H9 (cell line): Measurements from ENCODE around the gene CWH43. TPM values are rescaled to one million over a fixed set of nuclear protein-coding genes. Genes with fewer than 3 reads are reported as not detected.
"Not testable (repeated sequence)": the region's sequence is repeated elsewhere in the genome, so short reads cannot be mapped to it uniquely, and the experiment has no call there.

Experiments used
- DNase-seq: peaks from one replicate; pipeline ENCODE4 v3.0.0-alpha.2; 2017
- H2AFZ ChIP-seq: one replicate; pipeline ENCODE4 v1.6.1; 2013; ENCODE audit warnings: mild to moderate bottlenecking, low read length, control low read depth, moderate library complexity
- H2AK5ac ChIP-seq: 2 replicates; pipeline ENCODE4 v1.6.1; 2013; ENCODE audit warnings: low read length, control low read depth, mixed read lengths; ENCODE audit not compliant: insufficient read length
- H2BK120ac ChIP-seq: one replicate; pipeline ENCODE4 v1.6.1; 2013; ENCODE audit warnings: low read depth, mild to moderate bottlenecking, low read length, control low read depth, inconsistent platforms; ENCODE audit not compliant: poor library complexity, severe bottlenecking
- H2BK12ac ChIP-seq: 2 replicates; pipeline ENCODE4 v1.6.1; 2013; ENCODE audit warnings: low read length, control low read depth, mixed read lengths, low read depth; ENCODE audit not compliant: insufficient read length
- H2BK15ac ChIP-seq: 2 replicates; pipeline ENCODE4 v1.6.1; 2013; ENCODE audit warnings: low read depth, low read length, control low read depth
- H2BK20ac ChIP-seq: one replicate; pipeline ENCODE4 v1.6.1; 2013; ENCODE audit warnings: low read depth, mild to moderate bottlenecking, low read length, control low read depth, inconsistent platforms; ENCODE audit not compliant: poor library complexity, severe bottlenecking
- H2BK5ac ChIP-seq: 2 replicates; pipeline ENCODE4 v1.6.1; 2013; ENCODE audit warnings: low read length, control low read depth, mixed read lengths; ENCODE audit not compliant: insufficient read length
- H3K14ac ChIP-seq: 2 replicates; pipeline ENCODE4 v1.6.1; 2013; ENCODE audit warnings: low read length, control low read depth; ENCODE audit not compliant: insufficient read depth
- H3K18ac ChIP-seq: 2 replicates; pipeline ENCODE4 v1.6.1; 2013; ENCODE audit warnings: low read depth, mild to moderate bottlenecking, mixed read lengths, low read length, control low read depth; ENCODE audit not compliant: insufficient read length
- H3K23ac ChIP-seq: 2 replicates; pipeline ENCODE4 v1.6.1; 2013; ENCODE audit warnings: low read length, control low read depth, mixed read lengths, low read depth; ENCODE audit not compliant: insufficient read length
- H3K23me2 ChIP-seq: 2 replicates; pipeline ENCODE4 v1.6.1; 2013; ENCODE audit warnings: low read depth, mild to moderate bottlenecking, mixed read lengths, low read length, control low read depth; ENCODE audit not compliant: insufficient read length, poor library complexity, severe bottlenecking
- H3K27ac ChIP-seq: 2 replicates; pipeline ENCODE4 v1.5.1; 2013; ENCODE audit warnings: low read length, control low read depth, mixed read lengths, low read depth; ENCODE audit not compliant: insufficient read length
- H3K27me3 ChIP-seq: 2 replicates; pipeline ENCODE4 v1.6.1; 2013; ENCODE audit warnings: low read length, control low read depth, inconsistent platforms; ENCODE audit not compliant: insufficient read depth
- H3K4ac ChIP-seq: 2 replicates; pipeline ENCODE4 v1.6.1; 2013; ENCODE audit warnings: low read depth, mild to moderate bottlenecking, control low read depth, inconsistent platforms, low read length, moderate library complexity
- H3K4me1 ChIP-seq: 2 replicates; pipeline ENCODE4 v1.6.1; 2013; ENCODE audit warnings: low read length, control low read depth, inconsistent platforms; ENCODE audit not compliant: insufficient read depth
- H3K4me2 ChIP-seq: 2 replicates; pipeline ENCODE4 v1.6.1; 2013; ENCODE audit warnings: low read length, control low read depth, mixed read lengths; ENCODE audit not compliant: insufficient read length, insufficient read depth
- H3K56ac ChIP-seq: 2 replicates; pipeline ENCODE4 v1.6.1; 2013; ENCODE audit warnings: low read depth, mild to moderate bottlenecking, mixed read lengths, low read length, control low read depth; ENCODE audit not compliant: insufficient read length
- H3K79me1 ChIP-seq: 2 replicates; pipeline ENCODE4 v1.6.1; 2013; ENCODE audit warnings: low read depth, mild to moderate bottlenecking, moderate library complexity, low read length, control low read depth, inconsistent platforms; ENCODE audit not compliant: insufficient read depth, poor library complexity, severe bottlenecking
- H3K79me2 ChIP-seq: 2 replicates; pipeline ENCODE4 v1.6.1; 2013; ENCODE audit warnings: low read length, control low read depth, inconsistent platforms; ENCODE audit not compliant: insufficient read depth
- H3K9ac ChIP-seq: 2 replicates; pipeline ENCODE4 v1.6.1; 2013; ENCODE audit warnings: low read length, control low read depth, mixed read lengths; ENCODE audit not compliant: insufficient read length; ENCODE audit errors: extremely low read depth
- H3K9me3 ChIP-seq: one replicate; pipeline ENCODE4 v1.6.1; 2013; ENCODE audit warnings: low read depth, low read length, inconsistent platforms; ENCODE audit not compliant: control insufficient read depth
- H3T11ph ChIP-seq: one replicate; pipeline ENCODE4 v1.6.1; 2013; ENCODE audit warnings: mild to moderate bottlenecking, low read length, control low read depth, inconsistent platforms
- H4K20me1 ChIP-seq: one replicate; pipeline ENCODE4 v1.6.1; 2013; ENCODE audit not compliant: control insufficient read depth, insufficient read length, insufficient read depth
- H4K5ac ChIP-seq: 2 replicates; pipeline ENCODE4 v1.6.1; 2013; ENCODE audit warnings: low read depth, mild to moderate bottlenecking, mixed read lengths, low read length, control low read depth; ENCODE audit not compliant: insufficient read length
- H4K8ac ChIP-seq: replicated peaks from 2 replicates; pipeline ENCODE4 v1.6.1; 2013; ENCODE audit warnings: low read length, control low read depth, mixed read lengths, low read depth; ENCODE audit not compliant: insufficient read length
- H4K91ac ChIP-seq: 2 replicates; pipeline ENCODE4 v1.6.1; 2013; ENCODE audit warnings: low read depth, mild to moderate bottlenecking, moderate library complexity, mixed read lengths, low read length, control low read depth; ENCODE audit not compliant: insufficient read length
- H3K27ac Mint-ChIP-seq, 3 experiments: 2 replicates in 2 of 3; 3 replicates in 1 of 3; pipeline ENCODE4 v1.8.0; 2020 to 2021; ENCODE audit warnings: mixed read lengths in 3 of 3, mild to moderate bottlenecking in 1 of 3, moderate library complexity in 1 of 3
- H3K27me3 Mint-ChIP-seq: 2 replicates; pipeline ENCODE4 v1.8.0; 2021; ENCODE audit warnings: low read depth, mild to moderate bottlenecking, moderate library complexity, mixed read lengths
- H3K36me3 Mint-ChIP-seq, 3 experiments: 2 replicates in 2 of 3; 3 replicates in 1 of 3; pipeline ENCODE4 v1.8.0; 2020 to 2021; ENCODE audit warnings: low read depth in 3 of 3, mixed read lengths in 3 of 3; ENCODE audit not compliant: insufficient read depth in 1 of 3
- H3K4me1 Mint-ChIP-seq, 2 experiments: 2 replicates each; pipeline ENCODE4 v1.8.0; 2020; ENCODE audit warnings: mixed read lengths in 2 of 2
- H3K4me3 Mint-ChIP-seq, 2 experiments: 2 replicates in 1 of 2; 3 replicates in 1 of 2; pipeline ENCODE4 v1.8.0; 2020 to 2021; ENCODE audit warnings: mild to moderate bottlenecking in 2 of 2, mixed read lengths in 2 of 2, moderate library complexity in 1 of 2
- H3K9me3 Mint-ChIP-seq, 2 experiments: 2 replicates in 1 of 2; 3 replicates in 1 of 2; pipeline ENCODE4 v1.8.0; 2020; ENCODE audit warnings: mild to moderate bottlenecking in 2 of 2, mixed read lengths in 2 of 2, moderate library complexity in 1 of 2
- WGBS: extraction: QIAGEN DNeasy Blood & Tissue Kit; methylation state at CpG from one replicate; pipeline ENCODE4 v1.1.7; 2013; ENCODE audit warnings: missing lambda C conversion rate, low lambda C conversion rate, mixed read lengths; ENCODE audit not compliant: insufficient read length; ENCODE audit errors: extremely low coverage; 5-methylcytosine and 5-hydroxymethylcytosine counted together
- total RNA-seq: library from RNA; stranded (reverse); gene quantifications from 2 replicates; pipeline ENCODE4 v1.2.1, GENCODE V29; 2021

The CWH43 gene
- total RNA-seq, 1 experiment from 2014 or later, result not detected

DNA sequence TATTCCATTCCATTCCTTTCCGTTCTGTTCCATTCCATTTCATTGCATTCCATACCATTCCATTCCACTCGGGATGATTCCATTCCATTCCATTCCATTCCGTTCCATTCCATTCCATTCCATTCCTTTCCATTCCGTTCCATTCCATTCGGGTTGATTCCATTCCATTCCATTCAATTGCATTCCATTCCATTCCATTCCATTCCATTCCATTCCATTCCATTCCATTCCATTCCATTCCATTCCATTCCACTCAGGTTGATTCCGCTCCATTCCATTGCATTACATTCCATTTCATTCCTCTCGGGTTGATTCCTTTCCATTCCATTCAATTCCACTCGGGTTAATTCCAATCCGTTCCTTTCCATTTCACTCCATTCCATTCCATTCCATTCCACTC, 111.0 kb downstream of the CWH43 start:
- H3K9me3 ChIP-seq, result peaks cover 57% of the 10 kb centered on the region

DNA sequence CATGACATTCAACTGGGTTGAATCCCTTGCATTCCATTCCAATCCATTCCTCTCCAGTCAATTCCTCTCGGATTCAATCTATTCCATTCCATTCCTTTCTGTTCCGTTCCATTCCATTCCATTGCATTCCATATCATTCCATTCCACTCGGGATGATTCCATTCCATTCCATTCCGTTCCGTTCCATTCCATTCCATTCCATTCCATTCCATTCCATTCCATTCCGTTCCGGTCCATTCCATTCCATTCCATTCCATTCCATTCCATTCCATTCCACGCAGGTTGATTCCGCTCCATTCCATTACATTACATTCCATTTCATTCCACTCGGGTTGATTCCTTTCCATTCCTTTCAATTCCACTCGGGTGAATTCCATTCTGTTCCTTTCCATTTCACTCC, 111.4 kb downstream of the CWH43 start:
- not testable (repeated sequence) for H3K79me1 ChIP-seq, H2BK5ac ChIP-seq, H4K5ac ChIP-seq, H4K20me1 ChIP-seq, DNase-seq, H3K56ac ChIP-seq, H3K14ac ChIP-seq, H3K23me2 ChIP-seq, H2AK5ac ChIP-seq, H3K79me2 ChIP-seq, H3T11ph ChIP-seq, H3K27ac ChIP-seq, H3K9ac ChIP-seq, H3K4me2 ChIP-seq, H2BK15ac ChIP-seq, H3K27ac Mint-ChIP-seq, H3K4me1 ChIP-seq, H2BK20ac ChIP-seq, H3K4me1 Mint-ChIP-seq, H3K4me3 Mint-ChIP-seq, H4K8ac ChIP-seq, H3K4ac ChIP-seq, H3K18ac ChIP-seq, H4K91ac ChIP-seq, H2AFZ ChIP-seq, H3K27me3 ChIP-seq, H2BK120ac ChIP-seq, H3K23ac ChIP-seq, H2BK12ac ChIP-seq
- H3K36me3 Mint-ChIP-seq, result peaks cover 58 to 60% (median 58%) of the 10 kb centered on the region in 3 experiments
- peaks cover 69% of the 10 kb centered on the region in 2 experiments for H3K9me3 Mint-ChIP-seq
- H3K9me3 ChIP-seq, result peaks cover 56% of the 10 kb centered on the region
- 100% methylated on average over 6 of the region's 11 CpGs for WGBS
- H3K27me3 Mint-ChIP-seq, result peaks cover 53% of the 10 kb centered on the region

More for the DNA sequence above, 111.0 kb downstream of the CWH43 start:
- peak overlapping the region in 1 of 2 experiments; percentile 7; a peak in 2 of 5 replicates for H3K4me3 Mint-ChIP-seq
- not testable (repeated sequence) for H3K4me1 Mint-ChIP-seq, H3K27me3 ChIP-seq, H3K4ac ChIP-seq, H2AFZ ChIP-seq, H2BK120ac ChIP-seq, H2BK15ac ChIP-seq, H3K4me2 ChIP-seq, H3K18ac ChIP-seq, H4K91ac ChIP-seq, H4K8ac ChIP-seq, H3T11ph ChIP-seq, H3K27ac Mint-ChIP-seq, H2BK5ac ChIP-seq, H3K79me2 ChIP-seq, H3K23ac ChIP-seq, H3K23me2 ChIP-seq, H3K79me1 ChIP-seq, H2BK20ac ChIP-seq, H3K4me1 ChIP-seq, H2AK5ac ChIP-seq, DNase-seq, H2BK12ac ChIP-seq, H3K9ac ChIP-seq, H3K27ac ChIP-seq, H3K56ac ChIP-seq, H4K5ac ChIP-seq, H4K20me1 ChIP-seq, H3K14ac ChIP-seq
- peaks cover 58 to 61% (median 59%) of the 10 kb centered on the region in 3 experiments for H3K36me3 Mint-ChIP-seq
- WGBS, result 100% methylated on average over 2 of the region's 9 CpGs
- peaks cover 69% of the 10 kb centered on the region in 2 experiments for H3K9me3 Mint-ChIP-seq
- H3K27me3 Mint-ChIP-seq, result peaks cover 53% of the 10 kb centered on the region
